GM12864 (cell line): ENCODE measurements around the gene E4F1.

Experiments
- DNase-seq: peaks from one replicate; pipeline ENCODE4 v3.0.0-alpha.2; 2011; ENCODE audit warnings: low read depth
- H3K4me3 ChIP-seq: 2 replicates; pipeline ENCODE4 v1.5.1; 2011; ENCODE audit warnings: mild to moderate bottlenecking, low read depth, low read length, control low read depth
- TF ChIP-seq, protein P1 (sequence below): IDR thresholded peaks from 2 replicates; pipeline ENCODE4 v1.5.1; 2011; ENCODE audit warnings: low read depth, mild to moderate bottlenecking, moderate library complexity, low read length, control low read depth, inconsistent platforms; ENCODE audit errors: missing control alignments

E4F1 gene

DNA sequence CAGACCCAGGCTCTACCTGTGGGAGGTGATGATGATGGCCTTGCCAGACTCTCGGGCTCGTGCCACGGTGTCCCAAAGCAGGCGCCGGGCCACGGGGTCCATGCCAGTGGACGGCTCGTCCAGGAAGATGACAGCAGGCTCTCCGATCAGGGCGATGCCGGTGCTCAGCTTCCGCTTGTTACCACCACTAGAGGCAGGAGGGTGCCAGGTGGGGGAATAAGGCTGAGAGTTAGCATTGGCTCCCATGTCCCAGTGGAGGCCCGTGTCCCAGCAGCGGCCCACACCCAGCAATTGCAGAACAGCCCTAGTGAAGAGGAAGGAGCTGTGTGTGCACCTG, 54.8 kb downstream of the E4F1 start:
- H3K4me3 ChIP-seq = no peak overlapping the region
- TF ChIP-seq, protein P1, sequence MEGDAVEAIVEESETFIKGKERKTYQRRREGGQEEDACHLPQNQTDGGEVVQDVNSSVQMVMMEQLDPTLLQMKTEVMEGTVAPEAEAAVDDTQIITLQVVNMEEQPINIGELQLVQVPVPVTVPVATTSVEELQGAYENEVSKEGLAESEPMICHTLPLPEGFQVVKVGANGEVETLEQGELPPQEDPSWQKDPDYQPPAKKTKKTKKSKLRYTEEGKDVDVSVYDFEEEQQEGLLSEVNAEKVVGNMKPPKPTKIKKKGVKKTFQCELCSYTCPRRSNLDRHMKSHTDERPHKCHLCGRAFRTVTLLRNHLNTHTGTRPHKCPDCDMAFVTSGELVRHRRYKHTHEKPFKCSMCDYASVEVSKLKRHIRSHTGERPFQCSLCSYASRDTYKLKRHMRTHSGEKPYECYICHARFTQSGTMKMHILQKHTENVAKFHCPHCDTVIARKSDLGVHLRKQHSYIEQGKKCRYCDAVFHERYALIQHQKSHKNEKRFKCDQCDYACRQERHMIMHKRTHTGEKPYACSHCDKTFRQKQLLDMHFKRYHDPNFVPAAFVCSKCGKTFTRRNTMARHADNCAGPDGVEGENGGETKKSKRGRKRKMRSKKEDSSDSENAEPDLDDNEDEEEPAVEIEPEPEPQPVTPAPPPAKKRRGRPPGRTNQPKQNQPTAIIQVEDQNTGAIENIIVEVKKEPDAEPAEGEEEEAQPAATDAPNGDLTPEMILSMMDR = no peak
- DNase-seq = no peak

DNA sequence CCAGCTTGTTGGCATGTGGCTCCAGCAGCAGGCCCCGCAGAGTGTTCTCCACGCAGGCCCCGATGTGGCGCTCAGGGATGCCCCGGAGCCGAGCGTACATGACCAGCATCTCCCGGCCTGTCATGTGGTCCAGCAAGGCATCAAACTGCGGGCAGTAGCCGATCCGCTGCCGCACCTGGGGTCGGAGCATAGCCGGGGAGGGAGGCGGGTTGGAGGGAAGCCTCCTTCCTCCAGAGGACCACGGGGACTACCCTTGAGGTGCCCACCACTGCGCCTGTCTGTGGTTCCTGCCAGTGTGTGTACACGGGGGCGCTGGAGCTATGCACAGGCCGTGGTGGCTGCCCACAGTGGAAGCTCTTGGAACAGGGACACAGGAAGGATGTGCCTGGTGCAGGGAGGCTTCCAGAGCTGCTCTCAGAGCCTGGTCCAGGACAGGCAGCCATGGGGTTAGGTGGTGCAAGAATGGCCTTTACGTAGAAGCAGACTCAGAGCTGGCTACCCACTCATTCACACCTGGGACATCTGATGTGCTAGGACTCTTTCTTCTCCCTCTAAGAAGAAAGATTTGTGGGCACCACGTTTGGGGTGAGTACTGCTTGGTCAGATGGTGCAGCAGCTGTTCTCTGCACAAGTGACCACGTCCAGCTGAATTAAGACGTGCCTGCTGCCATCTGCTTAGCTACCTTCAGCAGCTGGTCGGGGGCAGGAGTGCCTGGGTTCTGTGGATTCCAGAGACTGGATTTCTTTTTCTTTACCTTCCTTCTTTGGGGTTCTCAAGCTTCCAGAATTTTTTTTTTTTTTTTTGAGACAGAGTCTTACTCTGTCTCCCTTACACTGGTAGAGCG, 55.8 kb downstream of the E4F1 start:
- H3K4me3 ChIP-seq = no peak overlapping the region
- no peak for DNase-seq
- TF ChIP-seq, protein P1 = no peak

DNA sequence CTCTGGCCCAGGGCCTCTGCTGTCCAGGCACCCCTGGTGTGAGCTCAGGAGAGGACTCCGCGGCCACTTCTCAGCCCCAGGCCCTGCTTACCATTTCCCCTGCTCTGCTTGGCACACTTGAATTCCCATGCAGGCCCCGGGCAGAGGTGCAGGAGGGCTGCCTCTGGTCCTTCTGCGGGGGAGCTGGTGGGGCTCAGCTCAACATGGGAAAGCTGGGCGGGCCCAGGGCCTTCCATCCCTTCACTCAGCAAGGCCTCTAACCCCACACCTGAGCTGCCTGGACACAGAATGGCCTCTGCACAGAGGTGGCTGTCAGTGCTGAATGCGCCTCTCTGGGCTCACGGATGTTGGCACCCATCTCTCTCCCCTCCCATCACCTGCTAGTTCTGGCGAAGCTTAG, 57.1 kb downstream of the E4F1 start:
- no peak for DNase-seq
- no peak overlapping the region for H3K4me3 ChIP-seq
- TF ChIP-seq, protein P1 = no peak

DNA sequence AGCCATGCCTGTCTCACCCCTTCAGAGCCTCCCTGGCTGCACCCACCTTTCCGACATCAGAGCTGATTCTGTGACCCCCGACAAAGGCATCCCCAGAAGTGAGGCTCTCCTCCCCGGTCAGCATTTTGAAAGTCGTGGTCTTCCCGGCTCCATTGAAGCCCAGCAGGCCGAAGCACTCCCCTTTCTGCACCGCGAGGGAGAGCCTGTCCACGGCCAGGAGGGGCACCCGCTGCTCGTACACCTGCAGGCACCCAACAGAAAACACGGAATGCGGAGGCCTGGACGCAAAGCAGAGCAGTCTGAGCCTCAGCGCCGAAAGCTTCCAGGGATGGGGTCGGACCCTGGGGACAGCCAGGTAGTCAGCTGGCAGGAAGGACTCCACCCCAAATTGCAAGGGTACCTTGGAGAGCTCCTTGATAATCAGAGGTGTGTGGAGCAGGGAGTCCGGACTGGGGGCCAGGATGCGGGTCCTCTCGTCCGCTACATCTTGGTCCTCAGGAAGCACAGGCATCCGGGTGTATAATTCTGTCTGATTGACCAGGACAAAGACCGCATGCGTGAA, 57.7 kb downstream of the E4F1 start:
- no peak overlapping the region for H3K4me3 ChIP-seq
- TF ChIP-seq, protein P1 = no peak
- DNase-seq = no peak

DNA sequence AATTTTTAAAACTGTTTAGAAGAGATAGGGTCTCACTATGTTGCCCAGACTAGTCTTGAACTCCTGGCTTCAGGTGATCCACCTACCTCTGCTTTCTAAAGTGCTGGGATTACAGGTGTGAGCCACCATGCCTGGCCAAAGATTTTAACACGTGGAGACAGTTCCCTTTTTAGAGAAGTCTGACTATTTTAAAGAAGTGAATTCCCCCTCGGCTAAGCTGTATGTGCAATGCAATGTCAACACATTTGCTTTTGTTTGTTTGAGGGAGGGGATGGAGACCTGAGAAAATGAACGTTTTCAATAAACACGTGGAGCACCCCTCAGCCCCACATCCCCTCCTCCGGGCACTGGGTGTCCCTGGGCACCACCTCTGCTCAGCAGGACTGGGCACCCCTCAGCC, 58.9 kb downstream of the E4F1 start:
- TF ChIP-seq, protein P1 = no peak
- DNase-seq = no peak
- H3K4me3 ChIP-seq = no peak overlapping the region

DNA sequence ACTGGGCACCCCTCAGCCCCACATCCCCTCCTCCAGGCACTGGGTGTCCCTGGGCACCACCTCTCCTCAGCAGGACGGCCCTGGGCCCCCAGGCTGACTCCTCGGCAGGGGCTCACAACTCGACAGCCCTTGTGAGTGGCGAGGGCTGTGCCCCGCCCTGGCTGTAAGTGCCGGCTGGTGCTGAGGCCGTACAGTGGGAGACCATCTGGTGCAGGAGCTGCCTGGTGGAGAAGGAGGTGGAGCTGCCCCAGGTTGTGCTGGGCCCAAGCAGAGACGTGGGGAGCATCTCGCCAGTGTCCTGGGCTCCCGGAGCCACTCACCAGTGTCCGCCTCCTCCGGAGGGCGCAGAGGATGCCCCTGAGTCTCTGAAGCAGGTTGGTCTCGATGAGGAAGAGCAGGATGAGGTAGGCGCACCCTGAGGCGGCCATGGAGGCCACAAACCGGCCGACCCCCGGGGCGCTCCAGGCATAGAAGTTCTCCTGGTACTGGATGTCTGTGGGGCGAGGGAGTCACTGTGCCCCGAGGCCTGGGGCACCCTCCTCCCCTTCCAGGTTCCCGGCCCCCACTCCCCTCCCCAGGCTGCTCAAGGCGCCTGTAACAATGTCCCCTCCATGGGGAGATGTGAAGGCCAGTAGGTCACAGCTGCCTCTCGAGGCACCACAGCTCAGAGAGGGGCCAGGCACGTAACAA, 59.6 kb downstream of the E4F1 start:
- TF ChIP-seq, protein P1 = no peak

More for the DNA sequence above, 59.6 kb downstream of the E4F1 start:
- H3K4me3 ChIP-seq = no peak overlapping the region
- no peak for DNase-seq
